Measurements from ENCODE around the gene RFX1.

- no peak for TF ChIP-seq POLR2AphosphoS5 (IDR thresholded peaks at IDR 0.05; ENCODE audit: control insufficient read depth, insufficient read depth, low read depth, low read length)
- no peak for TF ChIP-seq E2F1 (CRISPR knock-in tag; IDR thresholded peaks at IDR 0.05)
- TF ChIP-seq ZBTB7A (IDR thresholded peaks at IDR 0.05; ENCODE audit: borderline replicate concordance, control insufficient read depth, low read depth, low read length): no peak
- no peak for TF ChIP-seq SETDB1 (IDR thresholded peaks at IDR 0.05; ENCODE audit: low read length)
- TF ChIP-seq POLR2A (conservative IDR thresholded peaks at IDR 0.05): no peak
- no peak for TF ChIP-seq CREM (IDR thresholded peaks at IDR 0.05; ENCODE audit: low read depth)
- no peak for TF ChIP-seq ZNF512 (tag; IDR thresholded peaks at IDR 0.05)
Measured at GRCh38 chr19:14053032-14053431, 46.9 kb upstream of the RFX1 start.
